HL-60 (cell line): ENCODE results near the gene ATP2B3.

ENCODE experiments used
- DNase-seq, 2 experiments: peaks; one replicate each; pipeline ENCODE4 v3.0.0-alpha.2; 2010 to 2020; ENCODE audit warnings: low read depth in 1 of 2, low spot score in 1 of 2
- H3K27ac ChIP-seq: fragments of 250-450 bp; sonication (Bioruptor Pico); replicated peaks from 2 replicates; pipeline ENCODE4 v1.5.1; 2020; ENCODE audit warnings: mild to moderate bottlenecking, moderate library complexity
- H3K27me3 ChIP-seq: fragments of 250-450 bp; sonication (Bioruptor Pico); 2 replicates; pipeline ENCODE4 v1.5.1; 2021; ENCODE audit warnings: mild to moderate bottlenecking, moderate library complexity; ENCODE audit not compliant: insufficient read depth, poor library complexity, severe bottlenecking
- H3K4me3 ChIP-seq: replicated peaks from 2 replicates; pipeline ENCODE4 v1.5.1; 2011; ENCODE audit warnings: mild to moderate bottlenecking, control low read depth, low read length; ENCODE audit not compliant: insufficient read depth
- CTCF ChIP-seq: IDR thresholded peaks from one replicate; pipeline ENCODE4 v1.5.1; 2011; ENCODE audit warnings: low read length, control low read depth, inconsistent platforms; ENCODE audit not compliant: insufficient read depth
- GABPA ChIP-seq: IDR thresholded peaks from 2 replicates; pipeline ENCODE4 v1.6.1; 2012; ENCODE audit warnings: low read depth
- POLR2AphosphoS5 ChIP-seq: IDR thresholded peaks from 2 replicates; pipeline ENCODE4 v1.6.1; 2012; ENCODE audit warnings: low read depth
- REST ChIP-seq: IDR thresholded peaks from 2 replicates; pipeline ENCODE4 v1.6.1; 2012; ENCODE audit warnings: low read depth; ENCODE audit not compliant: insufficient replicate concordance
- SPI1 ChIP-seq: IDR thresholded peaks from 2 replicates; pipeline ENCODE4 v1.6.1; 2012; ENCODE audit warnings: low read depth, mild to moderate bottlenecking, borderline replicate concordance

ATP2B3 gene

GRCh38 chrX:153476666-153477363 is 40.6 kb upstream of the ATP2B3 start:
- Histone ChIP-seq H3K27me3 (no peaks in the 10 kb centered on the region), H3K27ac (no peak overlapping the region), H3K4me3 (no peak overlapping the region)
- TF ChIP-seq CTCF = no peak
- no peak for TF ChIP-seq REST
- no peak for TF ChIP-seq POLR2AphosphoS5
- no peak for TF ChIP-seq GABPA
- no peak for TF ChIP-seq SPI1
- no peak for DNase-seq

- no peak for DNase-seq
- H3K4me3 ChIP-seq = no peak overlapping the region
- no peak for TF ChIP-seq CTCF
- TF ChIP-seq REST = no peak
- TF ChIP-seq SPI1 = no peak
- TF ChIP-seq POLR2AphosphoS5 = no peak
- no peak for TF ChIP-seq GABPA
- H3K27ac ChIP-seq = no peak overlapping the region
- no peaks in the 10 kb centered on the region for H3K27me3 ChIP-seq
These were observed 40.0 kb upstream of the ATP2B3 start for GRCh38 chrX:153477364-153477857.

- no peak overlapping the region for H3K27ac ChIP-seq
- DNase-seq = no peak
- no peak overlapping the region for H3K4me3 ChIP-seq
- no peak for TF ChIP-seq CTCF
- no peak for TF ChIP-seq GABPA
- no peaks in the 10 kb centered on the region for H3K27me3 ChIP-seq
These were observed 39.5 kb upstream of the ATP2B3 start for GRCh38 chrX:153477901-153478300.

- Histone ChIP-seq H3K27ac (no peak overlapping the region), H3K4me3 (no peak overlapping the region), H3K27me3 (no peaks in the 10 kb centered on the region)
- no peak for TF ChIP-seq GABPA
- no peak for TF ChIP-seq REST
- no peak for TF ChIP-seq CTCF
- no peak for TF ChIP-seq SPI1
- TF ChIP-seq POLR2AphosphoS5 = no peak
- no peak for DNase-seq
These were observed 38.7 kb upstream of the ATP2B3 start for GRCh38 chrX:153478746-153479145.
